ENCODE measurements around the gene B3GNT5. TPM values are rescaled to one million over a fixed set of nuclear protein-coding genes. Genes with fewer than 3 reads are reported as not detected.

The B3GNT5 gene
- total and polyA plus RNA-seq, 9 of the 15 experiments (the other 6 are each of a cell fraction or from before 2014, with no cell fraction given) = 8.8 to 23.8 (median 14.4) TPM

GRCh38 chr3:183275418-183275817, 22.4 kb downstream of the B3GNT5 start (continued):
- TF ChIP-seq, protein P1, sequence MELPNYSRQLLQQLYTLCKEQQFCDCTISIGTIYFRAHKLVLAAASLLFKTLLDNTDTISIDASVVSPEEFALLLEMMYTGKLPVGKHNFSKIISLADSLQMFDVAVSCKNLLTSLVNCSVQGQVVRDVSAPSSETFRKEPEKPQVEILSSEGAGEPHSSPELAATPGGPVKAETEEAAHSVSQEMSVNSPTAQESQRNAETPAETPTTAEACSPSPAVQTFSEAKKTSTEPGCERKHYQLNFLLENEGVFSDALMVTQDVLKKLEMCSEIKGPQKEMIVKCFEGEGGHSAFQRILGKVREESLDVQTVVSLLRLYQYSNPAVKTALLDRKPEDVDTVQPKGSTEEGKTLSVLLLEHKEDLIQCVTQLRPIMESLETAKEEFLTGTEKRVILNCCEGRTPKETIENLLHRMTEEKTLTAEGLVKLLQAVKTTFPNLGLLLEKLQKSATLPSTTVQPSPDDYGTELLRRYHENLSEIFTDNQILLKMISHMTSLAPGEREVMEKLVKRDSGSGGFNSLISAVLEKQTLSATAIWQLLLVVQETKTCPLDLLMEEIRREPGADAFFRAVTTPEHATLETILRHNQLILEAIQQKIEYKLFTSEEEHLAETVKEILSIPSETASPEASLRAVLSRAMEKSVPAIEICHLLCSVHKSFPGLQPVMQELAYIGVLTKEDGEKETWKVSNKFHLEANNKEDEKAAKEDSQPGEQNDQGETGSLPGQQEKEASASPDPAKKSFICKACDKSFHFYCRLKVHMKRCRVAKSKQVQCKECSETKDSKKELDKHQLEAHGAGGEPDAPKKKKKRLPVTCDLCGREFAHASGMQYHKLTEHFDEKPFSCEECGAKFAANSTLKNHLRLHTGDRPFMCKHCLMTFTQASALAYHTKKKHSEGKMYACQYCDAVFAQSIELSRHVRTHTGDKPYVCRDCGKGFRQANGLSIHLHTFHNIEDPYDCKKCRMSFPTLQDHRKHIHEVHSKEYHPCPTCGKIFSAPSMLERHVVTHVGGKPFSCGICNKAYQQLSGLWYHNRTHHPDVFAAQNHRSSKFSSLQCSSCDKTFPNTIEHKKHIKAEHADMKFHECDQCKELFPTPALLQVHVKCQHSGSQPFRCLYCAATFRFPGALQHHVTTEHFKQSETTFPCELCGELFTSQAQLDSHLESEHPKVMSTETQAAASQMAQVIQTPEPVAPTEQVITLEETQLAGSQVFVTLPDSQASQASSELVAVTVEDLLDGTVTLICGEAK (IDR thresholded peaks at IDR 0.05) = peak; percentile 70
- TF ChIP-seq, protein P1 (CRISPR knock-in tag; IDR thresholded peaks at IDR 0.05) = no peak
- TF ChIP-seq ZNF785 (CRISPR knock-in tag; IDR thresholded peaks at IDR 0.05) (no peak), POLR3A (IDR thresholded peaks at IDR 0.05; ENCODE audit: borderline replicate concordance, extremely low read depth, insufficient read depth, insufficient read length) (no peak), HMG20B (CRISPR knock-in tag; IDR thresholded peaks at IDR 0.05) (no peak), SMARCA4 (IDR thresholded peaks at IDR 0.05) (peak; percentile 60; the same call in 1 of the 2 replicates), CHCHD3 (CRISPR knock-in tag; IDR thresholded peaks at IDR 0.05) (no peak), ZNF316 (IDR thresholded peaks at IDR 0.05) (peak; percentile 26; the same call in 1 of the 2 replicates), FUS (optimal IDR thresholded peaks at IDR 0.05; ENCODE audit: low read depth, low read length) (no peak), ZNF384 (IDR thresholded peaks at IDR 0.05; ENCODE audit: low read depth, low read length) (peak; percentile 94), NR1H2 (CRISPR knock-in tag; IDR thresholded peaks at IDR 0.05) (no peak), ZKSCAN8 (CRISPR knock-in tag; IDR thresholded peaks at IDR 0.05) (no peak), FOXP4 (CRISPR knock-in tag; IDR thresholded peaks at IDR 0.05; ENCODE audit: borderline replicate concordance) (no peak), SRF (CRISPR knock-in tag; IDR thresholded peaks at IDR 0.05) (no peak), ZNF134 (CRISPR knock-in tag; conservative IDR thresholded peaks at IDR 0.05) (no peak), RCOR1 (IDR thresholded peaks at IDR 0.05; ENCODE audit: borderline replicate concordance in 1 of 2, low read depth in 2 of 2, low read length in 2 of 2) (0 out of 4 replicates have a peak, but pooled peaks of 1 of the 2 experiments have one; percentile 19), ZNF766 (CRISPR knock-in tag; conservative IDR thresholded peaks at IDR 0.05) (0 out of 2 replicates have a peak, but pooled peaks have one; percentile 30), PPARD (CRISPR knock-in tag; IDR thresholded peaks at IDR 0.05) (no peak), ZNF436 (CRISPR knock-in tag; IDR thresholded peaks at IDR 0.05) (no peak), ELF4 (CRISPR knock-in tag; IDR thresholded peaks at IDR 0.05) (no peak)
